Neuronal stem cell (in vitro differentiated cells): ENCODE data around the gene FBXL19.

Experiments used
- DNase-seq: peaks from one replicate; pipeline ENCODE4 v3.0.0-alpha.2; 2013; ENCODE audit warnings: low spot score
- H2AFZ ChIP-seq: one replicate; pipeline ENCODE4 v1.6.1; 2013; ENCODE audit warnings: mild to moderate bottlenecking, low read length, inconsistent platforms
- H2AK5ac ChIP-seq: 2 replicates; pipeline ENCODE4 v1.6.1; 2013; ENCODE audit warnings: low read depth, mild to moderate bottlenecking, inconsistent platforms, low read length, moderate library complexity, mixed read lengths
- H2BK120ac ChIP-seq: 2 replicates; pipeline ENCODE4 v1.6.1; 2013; ENCODE audit warnings: low read depth, mild to moderate bottlenecking, inconsistent platforms, low read length, moderate library complexity, mixed read lengths
- H2BK12ac ChIP-seq: one replicate; pipeline ENCODE4 v1.6.1; 2013; ENCODE audit warnings: low read length, inconsistent platforms
- H2BK15ac ChIP-seq: 2 replicates; pipeline ENCODE4 v1.6.1; 2013; ENCODE audit warnings: mild to moderate bottlenecking, low read length, inconsistent platforms, mixed read lengths
- H2BK5ac ChIP-seq: one replicate; pipeline ENCODE4 v1.6.1; 2013; ENCODE audit warnings: inconsistent platforms, mild to moderate bottlenecking, low read length, moderate library complexity
- H3K14ac ChIP-seq: one replicate; pipeline ENCODE4 v1.6.1; 2013; ENCODE audit warnings: low read length, inconsistent platforms
- H3K18ac ChIP-seq: 2 replicates; pipeline ENCODE4 v1.6.1; 2013; ENCODE audit warnings: low read length, inconsistent platforms
- H3K23ac ChIP-seq: 2 replicates; pipeline ENCODE4 v1.6.1; 2013; ENCODE audit warnings: low read depth, mild to moderate bottlenecking, mixed read lengths, low read length, inconsistent platforms; ENCODE audit not compliant: poor library complexity
- H3K27ac ChIP-seq: replicated peaks from 3 replicates; pipeline ENCODE4 v1.5.1; 2013; ENCODE audit warnings: low read length, inconsistent platforms
- H3K27me3 ChIP-seq, 3 experiments: 2 replicates each; pipeline ENCODE4 v1.6.1; 2013; ENCODE audit warnings: low read length in 3 of 3, mild to moderate bottlenecking in 2 of 3, inconsistent platforms in 1 of 3, low read depth in 1 of 3, mixed read lengths in 1 of 3, moderate library complexity in 1 of 3; ENCODE audit not compliant: control insufficient read depth in 3 of 3, insufficient read depth in 3 of 3
- H3K36me3 ChIP-seq, 2 donors: replicated peaks in 1 of 2; 2 replicates each; pipeline ENCODE4 v1.6.1; 2013; ENCODE audit warnings: low read length in 2 of 2; ENCODE audit not compliant: control insufficient read depth in 2 of 2, insufficient read depth in 2 of 2
- H3K4ac ChIP-seq: 2 replicates; pipeline ENCODE4 v1.6.1; 2013; ENCODE audit warnings: inconsistent platforms, mild to moderate bottlenecking, low read length, moderate library complexity
- H3K4me1 ChIP-seq, 2 donors: 1 replicate in 1 of 2; 2 replicates in 1 of 2; pipeline ENCODE4 v1.6.1; 2013; ENCODE audit warnings: low read length in 2 of 2, low read depth in 1 of 2; ENCODE audit not compliant: control insufficient read depth in 2 of 2, insufficient read depth in 1 of 2
- H3K4me2 ChIP-seq: one replicate; pipeline ENCODE4 v1.6.1; 2013; ENCODE audit warnings: mild to moderate bottlenecking, low read length, inconsistent platforms; ENCODE audit not compliant: insufficient read depth, poor library complexity, severe bottlenecking
- H3K4me3 ChIP-seq, 2 donors: 2 replicates each; pipeline ENCODE4 v1.5.1; 2013; ENCODE audit warnings: low read length in 2 of 2, mild to moderate bottlenecking in 2 of 2, inconsistent platforms in 1 of 2, moderate library complexity in 1 of 2
- H3K79me1 ChIP-seq: one replicate; pipeline ENCODE4 v1.6.1; 2013; ENCODE audit warnings: low read depth, mild to moderate bottlenecking, inconsistent platforms, low read length, moderate library complexity
- H3K9ac ChIP-seq: one replicate; pipeline ENCODE4 v1.6.1; 2013; ENCODE audit warnings: mild to moderate bottlenecking, low read depth, low read length, inconsistent platforms; ENCODE audit not compliant: poor library complexity
- H3K9me3 ChIP-seq, 2 donors: replicated peaks in 1 of 2; 2 replicates each; pipeline versions ENCODE3 to v1.6.1; 2013; ENCODE audit warnings: low read length in 2 of 2, mild to moderate bottlenecking in 2 of 2, inconsistent platforms in 1 of 2, low read depth in 1 of 2, mixed read lengths in 1 of 2, moderate library complexity in 1 of 2; ENCODE audit not compliant: control insufficient read depth in 2 of 2, insufficient read depth in 1 of 2
- H4K8ac ChIP-seq: one replicate; pipeline ENCODE4 v1.6.1; 2013; ENCODE audit warnings: low read depth, mild to moderate bottlenecking, inconsistent platforms, low read length, moderate library complexity
- H4K91ac ChIP-seq: one replicate; pipeline ENCODE4 v1.6.1; 2013; ENCODE audit warnings: low read length, low read depth, mild to moderate bottlenecking, inconsistent platforms; ENCODE audit not compliant: poor library complexity
- WGBS, 2 donors: extraction: QIAGEN DNeasy Blood & Tissue Kit; methylation state at CpG; one replicate each; pipeline ENCODE4 v1.1.7; 2013; ENCODE audit warnings: missing lambda C conversion rate in 2 of 2, mixed read lengths in 1 of 2; ENCODE audit not compliant: insufficient read length in 2 of 2, insufficient replicate concordance in 1 of 2; ENCODE audit errors: extremely low coverage in 2 of 2; 5-methylcytosine and 5-hydroxymethylcytosine counted together

FBXL19 gene

DNA sequence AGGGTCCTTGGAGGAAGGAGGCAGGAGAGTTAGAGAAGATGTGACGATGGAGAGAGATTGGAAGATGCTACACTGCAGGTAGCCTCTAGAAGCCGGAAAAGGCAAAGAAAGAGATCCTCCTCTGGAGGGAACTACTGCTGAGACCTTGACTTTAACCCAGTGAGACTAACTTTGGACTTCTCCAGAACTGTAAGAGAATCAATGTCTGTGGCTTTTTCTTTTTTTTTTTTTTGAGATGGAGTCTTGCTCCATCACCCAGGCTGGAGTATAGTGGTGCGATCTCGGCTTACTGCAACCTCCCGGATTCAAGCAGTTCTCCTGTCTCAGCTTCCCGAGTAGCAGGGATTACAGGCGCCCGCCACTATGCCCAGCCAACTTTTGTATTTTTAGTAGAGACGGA is 38.2 kb upstream of the FBXL19 start:
- H3K36me3 ChIP-seq = peaks cover 28 to 83% of the 10 kb centered on the region in 2 donors

GRCh38 chr16:30886145-30886544 is 37.2 kb upstream of the FBXL19 start:
- H3K23ac ChIP-seq = no peak overlapping the region
- WGBS, 2 donors = no CpG with 5 or more reads among the region's 1 CpG

More for the DNA sequence above, 38.2 kb upstream of the FBXL19 start:
- H3K14ac ChIP-seq = no peak overlapping the region
- no peak overlapping the region for H3K4me2 ChIP-seq
- no peak overlapping the region for H2AFZ ChIP-seq
- no peak overlapping the region for H3K18ac ChIP-seq
- no peak overlapping the region for H2BK15ac ChIP-seq
- no peak overlapping the region for H3K27ac ChIP-seq
- H3K79me1 ChIP-seq = peaks cover 1% of the 10 kb centered on the region
- H3K27me3 ChIP-seq = no peaks in the 10 kb centered on the region
- no peak overlapping the region for H4K8ac ChIP-seq
- no peak overlapping the region for H3K4me3 ChIP-seq
- no peak overlapping the region for H2BK120ac ChIP-seq
- H3K9me3 ChIP-seq = no peaks in the 10 kb centered on the region
- H4K91ac ChIP-seq = no peak overlapping the region
- no peak overlapping the region for H2BK5ac ChIP-seq
- DNase-seq = no peak
- no CpG with 5 or more reads among the region's 9 CpGs for WGBS, 2 donors
- no peak overlapping the region for H2BK12ac ChIP-seq
- peaks cover 0 to 3% of the 10 kb centered on the region in 2 donors for H3K4me1 ChIP-seq
- H3K9ac ChIP-seq = no peak overlapping the region
- H2AK5ac ChIP-seq = no peak overlapping the region
- no peak overlapping the region for H3K4ac ChIP-seq
- no peak overlapping the region for H3K23ac ChIP-seq

GRCh38 chr16:30887927-30888326 is 35.4 kb upstream of the FBXL19 start:
- Histone ChIP-seq H3K27me3 (no peaks in the 10 kb centered on the region), H4K8ac (no peak overlapping the region), H3K4me1 (peaks cover 2% of the 10 kb centered on the region in 2 donors), H3K23ac (no peak overlapping the region), H3K79me1 (peaks cover 2% of the 10 kb centered on the region), H2AK5ac (no peak overlapping the region), H3K9ac (no peak overlapping the region), H2BK15ac (no peak overlapping the region), H3K4me3 (no peak overlapping the region), H3K4me2 (no peak overlapping the region), H3K18ac (no peak overlapping the region), H2BK5ac (no peak overlapping the region), H4K91ac (no peak overlapping the region), H2AFZ (no peak overlapping the region), H3K14ac (no peak overlapping the region), H3K27ac (no peak overlapping the region), H3K9me3 (no peaks in the 10 kb centered on the region), H2BK120ac (no peak overlapping the region), H3K4ac (no peak overlapping the region), H3K36me3 (peaks cover 24 to 80% of the 10 kb centered on the region in 2 donors), H2BK12ac (no peak overlapping the region)
- no peak for DNase-seq
- no CpG with 5 or more reads among the region's 9 CpGs for WGBS, 2 donors

More at GRCh38 chr16:30886145-30886544, 37.2 kb upstream of the FBXL19 start:
- no peak overlapping the region for H2BK120ac ChIP-seq
- peaks cover 1% of the 10 kb centered on the region for H3K79me1 ChIP-seq
- no peak overlapping the region for H3K4me3 ChIP-seq
- no peak overlapping the region for H3K14ac ChIP-seq
- no peak overlapping the region for H3K4me2 ChIP-seq
- DNase-seq = no peak
- no peak overlapping the region for H3K27ac ChIP-seq
- H3K9ac ChIP-seq = no peak overlapping the region
- H4K8ac ChIP-seq = no peak overlapping the region
- H3K9me3 ChIP-seq = no peaks in the 10 kb centered on the region
- H3K36me3 ChIP-seq = peaks cover 28 to 79% of the 10 kb centered on the region in 2 donors
- no peak overlapping the region for H3K18ac ChIP-seq
- no peak overlapping the region for H3K4ac ChIP-seq
- peaks cover 0 to 3% of the 10 kb centered on the region in 2 donors for H3K4me1 ChIP-seq
- H2BK15ac ChIP-seq = no peak overlapping the region
- no peak overlapping the region for H2AK5ac ChIP-seq
- no peak overlapping the region for H4K91ac ChIP-seq
- no peak overlapping the region for H2BK5ac ChIP-seq
- no peak overlapping the region for H2BK12ac ChIP-seq
- no peak overlapping the region for H2AFZ ChIP-seq
- no peaks in the 10 kb centered on the region for H3K27me3 ChIP-seq

DNA sequence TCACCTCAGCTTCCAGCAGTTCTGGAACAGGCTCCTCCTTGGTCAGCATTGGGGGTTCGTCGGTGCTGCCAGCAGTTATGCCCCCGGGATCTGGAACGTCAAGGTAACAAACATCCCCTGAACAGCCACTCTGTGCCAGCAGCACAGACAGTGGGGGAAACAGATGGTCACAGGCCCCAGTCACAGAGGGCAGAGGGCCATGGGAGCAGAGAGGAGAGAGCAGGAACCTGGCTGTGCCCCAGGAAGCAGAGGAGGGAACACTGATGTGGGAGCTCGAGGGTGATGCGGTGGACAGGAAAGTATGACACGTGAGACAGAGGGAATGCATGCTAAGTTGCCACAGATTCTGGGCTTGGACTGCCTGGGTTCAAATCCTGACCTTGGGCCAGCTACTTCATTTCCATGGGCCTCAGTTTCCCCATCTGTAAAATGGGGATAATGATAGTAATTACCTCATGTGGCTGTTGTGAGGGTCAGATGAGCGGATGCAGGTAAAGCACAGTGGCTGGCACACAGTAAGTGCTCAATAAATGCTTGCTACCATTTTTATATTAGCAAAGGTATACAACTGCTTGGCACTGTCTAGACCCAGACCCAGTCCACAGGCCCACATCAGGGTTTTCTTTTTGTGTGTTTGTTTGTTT is 34.4 kb upstream of the FBXL19 start:
- Histone ChIP-seq H3K4me1 (peaks cover 5% of the 10 kb centered on the region in 2 donors), H3K14ac (no peak overlapping the region), H2AK5ac (no peak overlapping the region), H2AFZ (no peak overlapping the region), H3K9me3 (no peaks in the 10 kb centered on the region), H2BK12ac (no peak overlapping the region), H3K36me3 (peaks cover 24 to 77% of the 10 kb centered on the region in 2 donors), H2BK120ac (no peak overlapping the region), H3K18ac (no peak overlapping the region), H3K4ac (no peak overlapping the region), H3K79me1 (peaks cover 8% of the 10 kb centered on the region), H3K9ac (no peak overlapping the region), H3K4me2 (no peak overlapping the region), H3K4me3 (no peak overlapping the region), H4K91ac (no peak overlapping the region), H2BK5ac (no peak overlapping the region), H2BK15ac (no peak overlapping the region), H3K27me3 (no peaks in the 10 kb centered on the region), H4K8ac (no peak overlapping the region), H3K27ac (no peak overlapping the region), H3K23ac (no peak overlapping the region)
- no CpG with 5 or more reads among the region's 8 CpGs for WGBS, 2 donors
- no peak for DNase-seq
